A549 treated with AZD9567 at 1 μM for 4 hours (cell line): Measurements from ENCODE around the gene UROC1. TPM values are rescaled to one million over a fixed set of nuclear protein-coding genes. Genes with fewer than 3 reads are reported as not detected.

Experiments
- total RNA-seq: library from RNA; stranded (reverse); fragments of 200-300 nt; extraction: Qiagen RNA extraction; gene quantifications from 5 replicates; pipeline ENCODE4 v1.2.3, GENCODE V29; 2022; ENCODE audit not compliant: insufficient read depth

Gene UROC1
- total RNA-seq: not detected in 5 replicates

GRCh38 chr3:126517291-126517951, at the start of gene UROC1:
TSS of gene UROC1 (minus strand) at chr3:126517773. CDS start at chr3:126517719, 54 bp downstream.

GRCh38 chr3:126558336-126559071, 40.9 kb upstream of the UROC1 start, which contains the start of gene C3orf22:
TSS of gene C3orf22 (minus strand) at chr3:126558932. CDS start at chr3:126553390, 5,542 bp downstream.

GRCh38 chr3:126523745-126524428, 6.3 kb upstream of the UROC1 start, which contains the start of gene CHST13:
TSS of gene CHST13 (plus strand) at chr3:126524155. CDS start at chr3:126524333, 178 bp downstream.

GRCh38 chr3:126475413-126476114, 42.0 kb downstream of the UROC1 start, which contains the start of gene ZXDC:
TSS of gene ZXDC (minus strand) at chr3:126475891. CDS start at chr3:126475865, 26 bp downstream.

Other genes with a start within 250 kb of the UROC1 start
- 0.31 to 0.61 TPM (median 0.35 TPM) in 4 of 5 replicates, not detected in the other for gene KLF15, start 160.4 kb downstream of the UROC1 start, total RNA-seq
- gene CFAP100, start 122.9 kb downstream of the UROC1 start, total RNA-seq: not detected in 5 replicates
- 7.7 to 10.9 TPM (median 9.7 TPM) in 5 replicates for gene ZXDC, start 41.9 kb downstream of the UROC1 start, total RNA-seq
- gene CHST13, start 6.4 kb upstream of the UROC1 start, total RNA-seq: 0.77 to 1.1 TPM (median 0.86 TPM) in 4 of 5 replicates, not detected in the other
- not detected in 5 replicates for gene C3orf22, start 41.2 kb upstream of the UROC1 start, total RNA-seq
- 7.4 to 9.4 TPM (median 8.1 TPM) in 5 replicates for gene TXNRD3, start 137.4 kb upstream of the UROC1 start, total RNA-seq
- 13.6 to 20.4 TPM (median 20.3 TPM) in 5 replicates for gene CHCHD6, start 186.5 kb upstream of the UROC1 start, total RNA-seq